NOMO-1 (cell line): ENCODE measurements around the gene POC1A.
"Not testable (repeated sequence)": the region's sequence is repeated elsewhere in the genome, so short reads cannot be mapped to it uniquely, and the experiment has no call there.

Experiments
- DNase-seq, 2 experiments: peaks; one replicate each; lab custom pipeline; 2025; ENCODE audit not compliant: unreplicated experiment in 2 of 2; lab: John Stamatoyannopoulos, UW

The POC1A gene

GRCh38 chr3:52184690-52185089 is 30.5 kb upstream of the POC1A start:
- no peak for DNase-seq

GRCh38 chr3:52183786-52184445 is 29.7 kb upstream of the POC1A start:
- DNase-seq: no peak

- DNase-seq: no peak
These were observed 28.5 kb upstream of the POC1A start for GRCh38 chr3:52182691-52183090.

- DNase-seq: no peak
These were observed 28.0 kb upstream of the POC1A start for GRCh38 chr3:52182196-52182595.

GRCh38 chr3:52181543-52181942 is 27.3 kb upstream of the POC1A start:
- DNase-seq: no peak

- no peak for DNase-seq
These were observed 24.3 kb upstream of the POC1A start for GRCh38 chr3:52178537-52178936.

- peak in 1 of 2 experiments; percentile 11 for DNase-seq
These were observed 23.9 kb upstream of the POC1A start for GRCh38 chr3:52178126-52178525.

GRCh38 chr3:52177701-52178042 is 23.4 kb upstream of the POC1A start:
- no peak for DNase-seq

- no peak for DNase-seq
These were observed 22.9 kb upstream of the POC1A start for GRCh38 chr3:52176951-52177700.

GRCh38 chr3:52176180-52176752 is 22.0 kb upstream of the POC1A start:
- DNase-seq: no peak

GRCh38 chr3:52175416-52176179 is 21.4 kb upstream of the POC1A start:
- no peak for DNase-seq

- no peak for DNase-seq
These were observed 20.7 kb upstream of the POC1A start for GRCh38 chr3:52174896-52175295.

- no peak for DNase-seq
These were observed 18.9 kb upstream of the POC1A start for GRCh38 chr3:52173101-52173500.

- DNase-seq: no peak
These were observed 18.1 kb upstream of the POC1A start for GRCh38 chr3:52172262-52172757.

GRCh38 chr3:52171514-52172261 is 17.5 kb upstream of the POC1A start:
- no peak for DNase-seq

GRCh38 chr3:52170217-52170616 is 16.0 kb upstream of the POC1A start:
- not testable (repeated sequence) for DNase-seq

- no peak for DNase-seq
These were observed 13.0 kb upstream of the POC1A start for GRCh38 chr3:52167240-52167639.

GRCh38 chr3:52162250-52162872 is 8.1 kb upstream of the POC1A start:
- DNase-seq: no peak

GRCh38 chr3:52159503-52159902 is 5.3 kb upstream of the POC1A start:
- DNase-seq: no peak

- DNase-seq: no peak
These were observed 1.7 kb upstream of the POC1A start for GRCh38 chr3:52155912-52156311.
